HFF-Myc (cell line): ENCODE data around the gene GLOD4.

Experiments
- DNase-seq: peaks from one replicate; pipeline ENCODE4 v3.0.0-alpha.2; 2011; ENCODE audit warnings: low read depth; ENCODE audit errors: extremely low read depth
- H3K4me3 ChIP-seq: replicated peaks from 2 replicates; pipeline ENCODE4 v1.5.1; 2011; ENCODE audit warnings: low read depth, mild to moderate bottlenecking, control low read depth, low read length
- TF ChIP-seq, protein P1 (sequence below): IDR thresholded peaks from 2 replicates; pipeline ENCODE4 v1.5.1; 2012; ENCODE audit warnings: mild to moderate bottlenecking, low read depth, low read length, control low read depth; ENCODE audit errors: missing control alignments

GLOD4 gene

GRCh38 chr17:726271-726919, 55.7 kb downstream of the GLOD4 start:
- no peak for DNase-seq
- TF ChIP-seq, protein P1, sequence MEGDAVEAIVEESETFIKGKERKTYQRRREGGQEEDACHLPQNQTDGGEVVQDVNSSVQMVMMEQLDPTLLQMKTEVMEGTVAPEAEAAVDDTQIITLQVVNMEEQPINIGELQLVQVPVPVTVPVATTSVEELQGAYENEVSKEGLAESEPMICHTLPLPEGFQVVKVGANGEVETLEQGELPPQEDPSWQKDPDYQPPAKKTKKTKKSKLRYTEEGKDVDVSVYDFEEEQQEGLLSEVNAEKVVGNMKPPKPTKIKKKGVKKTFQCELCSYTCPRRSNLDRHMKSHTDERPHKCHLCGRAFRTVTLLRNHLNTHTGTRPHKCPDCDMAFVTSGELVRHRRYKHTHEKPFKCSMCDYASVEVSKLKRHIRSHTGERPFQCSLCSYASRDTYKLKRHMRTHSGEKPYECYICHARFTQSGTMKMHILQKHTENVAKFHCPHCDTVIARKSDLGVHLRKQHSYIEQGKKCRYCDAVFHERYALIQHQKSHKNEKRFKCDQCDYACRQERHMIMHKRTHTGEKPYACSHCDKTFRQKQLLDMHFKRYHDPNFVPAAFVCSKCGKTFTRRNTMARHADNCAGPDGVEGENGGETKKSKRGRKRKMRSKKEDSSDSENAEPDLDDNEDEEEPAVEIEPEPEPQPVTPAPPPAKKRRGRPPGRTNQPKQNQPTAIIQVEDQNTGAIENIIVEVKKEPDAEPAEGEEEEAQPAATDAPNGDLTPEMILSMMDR: no peak
- H3K4me3 ChIP-seq: no peak overlapping the region

DNA sequence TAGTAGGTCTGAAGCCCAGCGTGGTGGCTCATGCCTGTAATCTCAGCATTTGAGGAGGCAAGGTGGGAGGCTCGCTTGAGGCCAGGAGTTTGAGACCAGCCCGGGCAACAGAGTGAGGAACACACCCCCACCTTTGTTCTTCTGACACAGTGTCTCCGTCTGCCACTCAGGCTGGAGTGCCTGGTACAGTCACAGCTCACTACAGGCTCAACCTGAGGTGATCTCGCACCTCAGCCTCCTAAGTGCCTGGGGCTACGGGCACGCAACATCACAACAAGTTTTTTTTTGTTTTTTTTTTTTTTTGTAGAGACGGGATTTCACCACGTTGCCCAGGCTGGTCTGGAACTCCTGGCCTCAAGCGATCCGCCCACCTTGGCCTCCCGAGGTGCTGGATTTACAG, 56.3 kb downstream of the GLOD4 start:
- H3K4me3 ChIP-seq: no peak overlapping the region

DNA sequence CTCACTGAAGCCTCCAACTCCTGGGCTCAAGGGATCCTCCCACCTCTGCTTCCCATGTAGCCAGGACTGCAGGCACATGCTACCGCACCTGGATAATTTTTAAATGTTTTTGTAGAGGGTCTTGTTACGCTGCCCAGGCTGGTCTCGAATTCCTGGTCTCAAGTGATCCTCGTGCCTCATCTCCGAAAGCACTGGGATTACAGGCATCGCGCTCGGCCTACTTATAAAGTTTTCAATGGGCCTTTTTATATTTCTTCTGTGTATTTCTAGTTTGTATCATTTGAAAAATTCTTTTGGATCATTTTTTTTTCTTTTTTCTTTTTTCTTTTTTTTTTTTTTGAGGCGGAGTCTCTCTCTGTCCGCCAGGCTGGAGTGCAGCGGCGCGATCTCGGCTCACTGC, 57.0 kb downstream of the GLOD4 start:
- TF ChIP-seq, protein P1: no peak
- no peak for DNase-seq
- no peak overlapping the region for H3K4me3 ChIP-seq

More for the DNA sequence above, 56.3 kb downstream of the GLOD4 start:
- TF ChIP-seq, protein P1: no peak
- no peak for DNase-seq

DNA sequence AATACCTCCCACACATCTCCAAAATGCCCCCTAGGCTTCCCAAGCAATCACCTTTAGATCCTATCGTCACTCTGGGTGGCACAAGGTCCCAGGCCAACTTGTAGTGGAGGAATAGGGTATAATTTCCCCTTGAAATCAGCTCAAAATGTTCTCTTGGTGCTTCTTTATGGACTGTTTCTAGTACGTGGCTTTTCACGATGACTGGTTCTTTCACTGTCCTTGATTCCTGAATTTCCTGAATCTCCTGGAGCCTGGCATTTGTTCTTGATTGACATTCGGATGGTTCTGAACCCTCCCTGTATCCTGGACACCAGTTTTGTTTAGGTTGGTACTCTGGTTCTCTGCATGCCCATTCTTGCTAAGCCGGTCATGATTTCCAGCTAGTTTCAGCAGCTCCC, 60.5 kb downstream of the GLOD4 start:
- TF ChIP-seq, protein P1: no peak
- no peak for DNase-seq
- H3K4me3 ChIP-seq: no peak overlapping the region

DNA sequence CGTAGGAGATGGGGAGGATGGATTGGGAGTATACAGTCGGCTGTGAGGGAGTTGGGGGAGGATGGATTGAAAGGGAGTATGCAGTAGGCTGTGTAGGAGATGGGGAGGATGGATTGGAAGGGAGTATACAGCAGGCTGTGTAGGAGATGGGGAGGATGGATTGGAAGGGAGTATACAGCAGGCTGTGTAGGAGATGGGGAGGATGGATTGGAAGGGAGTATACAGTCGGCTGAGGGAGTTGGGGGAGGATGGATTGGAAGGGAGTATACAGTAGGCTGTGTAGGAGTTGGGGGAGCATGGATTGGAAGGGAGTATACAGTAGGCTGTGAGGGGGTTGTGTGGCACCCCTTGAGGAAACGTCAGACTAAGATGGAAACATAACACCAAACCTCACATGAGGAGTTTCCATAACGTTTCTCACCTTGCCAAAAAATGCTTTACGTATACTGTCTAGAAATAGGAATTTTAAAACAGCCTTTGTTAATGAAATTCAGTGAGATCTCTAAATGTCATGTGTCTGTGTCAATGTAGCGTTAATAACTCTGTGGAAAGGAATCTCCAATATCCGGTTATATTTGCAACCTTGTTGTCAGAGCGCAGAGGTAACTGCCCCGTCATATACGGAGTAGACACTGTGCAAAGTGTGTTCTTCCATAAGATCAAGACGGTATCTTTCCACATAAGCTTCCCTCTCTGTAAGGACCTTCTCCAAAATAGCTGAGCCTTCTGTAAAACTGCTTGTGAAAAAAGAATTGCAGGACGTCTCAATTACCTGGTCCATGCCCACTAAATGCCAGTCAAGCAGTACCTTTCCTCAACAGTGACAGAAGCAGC, 61.2 kb downstream of the GLOD4 start:
- TF ChIP-seq, protein P1: no peak
- no peak for DNase-seq
- no peak overlapping the region for H3K4me3 ChIP-seq

DNA sequence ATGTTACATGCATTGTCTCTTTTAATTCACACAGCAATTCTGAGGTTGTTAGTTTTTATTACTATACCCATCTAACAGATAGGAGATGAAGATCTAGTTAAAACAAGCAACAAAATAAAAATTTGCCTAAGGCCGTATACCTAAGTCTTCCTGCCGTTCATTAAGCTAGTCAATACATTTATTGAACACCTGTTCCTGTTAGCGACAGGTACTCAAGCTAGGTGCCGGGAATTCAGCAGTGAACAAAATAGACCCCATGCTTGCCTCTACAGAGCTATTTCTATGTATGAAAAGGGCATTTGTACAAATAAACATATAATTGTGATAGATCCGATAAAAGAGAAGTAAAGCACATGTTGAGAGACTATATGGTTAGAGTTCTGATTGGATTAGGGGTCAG, 64.0 kb downstream of the GLOD4 start:
- no peak overlapping the region for H3K4me3 ChIP-seq
- TF ChIP-seq, protein P1: no peak
- no peak for DNase-seq
